GM11168 (cell line): ENCODE data around the gene SSC5D.
"Not testable (repeated sequence)": the region's sequence is repeated elsewhere in the genome, so short reads cannot be mapped to it uniquely, and the experiment has no call there.

ENCODE experiments used
- in situ Hi-C: fragments of 300-500 bp; cut with MboI; formaldehyde crosslinking; loops from one replicate; pipeline ENCODE4 v1.12.0; 2022; ENCODE audit warnings: low sequenced_read_pairs; ENCODE audit not compliant: unreplicated experiment

Gene SSC5D

DNA sequence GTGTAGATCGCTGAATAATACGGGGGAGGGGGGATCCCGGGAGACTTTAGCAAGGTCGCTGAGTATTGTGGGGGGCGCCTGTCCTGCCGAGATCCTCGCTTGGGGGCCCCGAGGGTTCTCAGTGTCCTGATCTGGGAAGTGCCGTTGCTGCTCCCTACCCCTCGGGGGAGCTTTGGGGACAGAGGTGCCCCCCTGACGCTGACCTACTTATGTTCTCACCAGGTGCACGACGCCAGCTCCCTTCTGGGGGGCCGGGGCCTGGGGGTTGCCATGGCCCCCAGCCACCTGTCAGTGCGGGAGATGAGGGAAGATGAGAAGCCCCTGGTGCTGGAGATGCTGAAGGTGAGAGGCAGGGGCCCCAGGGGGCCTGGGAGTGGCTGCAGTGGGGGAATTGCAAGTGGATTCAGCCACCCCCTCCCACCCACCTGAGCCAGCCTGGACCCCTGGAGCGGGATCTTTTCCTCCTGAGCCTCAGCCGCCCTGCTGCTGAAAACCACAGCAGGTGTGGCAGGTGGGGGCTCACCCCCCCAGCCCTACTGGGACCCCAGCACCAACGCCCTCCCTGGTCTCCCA, 2.7 kb upstream of the SSC5D start:
- in situ Hi-C loops = no loop called here

DNA sequence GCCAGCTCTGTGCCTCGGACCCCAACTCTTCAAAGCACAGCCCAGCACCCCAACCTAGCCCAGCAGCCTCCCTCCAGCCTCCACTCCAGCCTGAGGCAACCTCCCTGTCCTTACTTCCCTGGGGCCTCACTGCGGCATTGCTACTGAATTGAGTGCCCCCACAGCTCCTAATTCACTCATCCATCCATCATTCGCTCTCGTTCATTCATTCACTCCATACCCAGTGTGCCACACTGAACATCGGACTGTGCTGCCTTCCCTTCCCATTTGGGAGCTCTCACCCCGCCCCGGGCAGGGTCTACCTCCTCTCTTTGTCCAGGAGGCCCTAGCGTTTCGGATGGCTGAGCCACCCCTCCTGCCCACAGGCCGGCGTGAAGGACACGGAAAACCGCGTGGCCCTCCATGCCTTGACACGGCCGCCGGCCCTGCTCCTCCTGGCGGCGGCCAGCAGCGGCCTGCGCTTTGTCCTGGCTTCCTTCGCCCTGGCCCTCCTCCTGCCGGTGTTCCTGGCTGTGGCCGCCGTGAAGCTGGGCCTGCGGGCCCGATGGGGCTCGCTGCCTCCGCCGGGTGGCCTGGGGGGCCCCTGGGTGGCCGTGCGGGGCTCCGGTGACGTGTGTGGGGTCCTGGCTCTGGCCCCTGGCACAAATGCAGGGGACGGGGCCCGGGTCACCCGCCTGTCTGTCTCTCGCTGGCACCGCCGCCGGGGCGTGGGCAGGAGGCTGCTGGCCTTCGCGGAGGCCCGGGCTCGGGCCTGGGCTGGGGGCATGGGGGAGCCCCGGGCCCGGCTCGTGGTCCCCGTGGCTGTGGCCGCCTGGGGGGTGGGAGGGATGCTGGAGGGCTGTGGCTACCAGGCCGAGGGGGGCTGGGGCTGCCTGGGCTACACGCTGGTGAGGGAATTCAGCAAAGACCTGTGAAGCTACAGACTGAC, 1.9 kb upstream of the SSC5D start:
- in situ Hi-C loops = no loop called here

DNA sequence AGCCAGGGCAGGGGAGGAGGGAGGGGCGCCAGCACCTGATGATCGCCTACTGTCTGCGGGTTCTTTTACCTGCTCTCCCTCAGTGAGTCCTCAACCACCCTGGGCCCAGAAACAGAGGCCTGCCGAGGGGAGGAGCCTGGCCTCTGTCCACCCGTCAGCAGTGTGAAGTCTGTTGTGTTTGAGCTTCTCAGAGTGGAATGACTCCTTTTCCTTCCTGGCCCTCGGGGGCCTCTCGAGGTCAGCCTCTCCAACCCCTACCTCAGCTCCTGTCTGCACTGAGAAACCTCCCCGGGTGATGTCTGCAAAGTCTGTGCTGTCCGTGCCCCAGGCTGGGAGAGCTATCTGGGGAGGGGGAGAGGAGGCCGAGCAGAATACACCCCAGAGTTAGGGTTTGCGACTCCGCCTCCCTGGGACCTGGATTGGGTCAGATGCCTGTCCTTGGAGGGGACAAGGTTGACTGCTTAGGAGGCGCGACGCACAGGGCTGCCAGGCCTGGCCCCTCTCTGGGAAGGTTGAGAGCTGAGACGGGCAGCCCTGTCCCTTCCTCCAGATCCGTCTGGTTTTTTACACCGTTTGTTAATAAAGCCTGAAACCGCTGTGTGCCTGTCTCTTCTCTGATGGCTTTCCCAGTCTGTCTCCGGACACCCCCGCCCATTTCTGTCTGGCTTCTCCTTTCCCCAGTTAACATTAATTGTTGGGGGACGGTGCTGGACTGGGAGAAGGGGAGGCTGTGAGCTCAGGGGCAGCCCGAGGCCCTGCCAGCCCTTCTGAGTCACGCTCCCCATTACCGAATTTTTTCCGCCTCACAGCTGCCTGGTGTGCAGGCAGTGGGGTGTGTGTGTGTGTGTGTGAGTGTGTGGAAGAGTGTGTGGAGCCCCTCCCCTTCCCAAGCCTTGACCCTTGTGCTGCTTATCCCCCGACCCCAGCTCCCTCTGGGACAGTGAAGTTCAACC, 989 bp upstream of the SSC5D start:
- in situ Hi-C loops = no loop called here

DNA sequence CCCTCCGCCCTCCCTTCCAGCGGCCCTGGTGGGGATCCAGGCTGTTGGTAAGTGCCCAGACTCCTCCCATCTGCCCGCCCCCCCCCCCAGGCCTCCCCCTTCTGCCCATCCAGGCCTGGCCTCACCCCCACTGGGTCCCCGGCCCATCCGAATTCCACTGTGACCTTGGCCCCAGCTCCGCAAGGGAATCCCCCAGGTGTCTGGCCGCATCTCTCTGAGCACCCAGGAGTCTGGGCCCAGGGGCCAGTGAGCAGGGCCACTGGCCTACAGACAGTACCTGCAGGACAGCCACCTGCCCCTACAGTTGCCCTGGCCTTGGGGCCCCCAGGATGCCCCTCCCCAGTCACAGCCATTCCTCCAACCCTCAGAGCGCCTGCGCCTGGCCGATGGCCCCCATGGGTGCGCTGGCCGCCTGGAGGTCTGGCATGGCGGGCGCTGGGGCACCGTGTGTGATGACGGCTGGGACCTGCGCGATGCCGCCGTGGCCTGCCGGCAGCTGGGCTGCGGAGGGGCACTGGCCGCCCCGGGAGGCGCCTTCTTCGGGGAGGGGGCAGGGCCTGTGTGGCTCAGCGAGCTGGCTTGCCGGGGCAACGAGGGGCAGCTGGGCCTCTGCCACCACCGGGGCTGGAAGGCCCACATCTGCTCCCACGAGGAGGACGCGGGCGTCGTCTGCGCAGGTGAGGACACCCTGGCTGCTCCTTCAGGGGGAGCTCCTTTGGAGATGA, 912 bp downstream of the SSC5D start:
- in situ Hi-C loops = no loop called here

DNA sequence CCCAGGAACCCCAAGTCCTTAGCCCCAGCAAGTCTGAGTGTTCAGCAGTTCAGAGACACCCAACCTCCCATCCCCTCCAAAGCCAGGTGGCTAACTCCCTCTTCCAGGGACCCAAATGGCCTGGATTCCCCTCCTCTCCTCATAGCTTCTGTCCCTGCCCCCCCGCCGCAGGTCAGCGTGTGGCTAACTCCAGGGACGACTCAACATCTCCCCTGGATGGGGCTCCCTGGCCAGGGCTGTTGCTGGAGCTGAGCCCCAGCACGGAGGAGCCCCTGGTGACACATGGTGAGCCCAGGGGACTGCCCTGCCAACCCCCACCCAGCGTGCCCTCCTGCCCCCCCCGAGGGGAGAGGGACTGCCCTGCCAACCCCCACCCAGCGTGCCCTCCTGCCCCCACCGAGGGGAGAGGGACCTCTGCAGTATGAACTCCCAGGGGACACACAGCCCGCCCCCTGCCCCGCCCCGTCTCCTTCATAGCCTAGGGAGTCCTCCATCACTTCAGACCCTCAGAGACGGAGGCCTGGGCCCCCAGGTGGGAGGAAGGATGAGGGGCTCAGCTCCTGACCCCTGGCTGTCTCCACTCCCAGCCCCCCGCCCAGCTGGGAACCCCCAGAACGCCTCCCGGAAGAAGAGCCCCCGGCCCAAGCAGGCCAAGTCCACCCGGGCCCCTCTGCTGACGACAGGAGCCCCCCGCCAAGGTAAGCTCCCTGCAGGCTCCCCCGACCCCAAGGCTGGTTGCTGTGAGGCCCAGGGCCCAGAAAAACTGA, 1.7 kb downstream of the SSC5D start:
- in situ Hi-C loops = no loop called here

DNA sequence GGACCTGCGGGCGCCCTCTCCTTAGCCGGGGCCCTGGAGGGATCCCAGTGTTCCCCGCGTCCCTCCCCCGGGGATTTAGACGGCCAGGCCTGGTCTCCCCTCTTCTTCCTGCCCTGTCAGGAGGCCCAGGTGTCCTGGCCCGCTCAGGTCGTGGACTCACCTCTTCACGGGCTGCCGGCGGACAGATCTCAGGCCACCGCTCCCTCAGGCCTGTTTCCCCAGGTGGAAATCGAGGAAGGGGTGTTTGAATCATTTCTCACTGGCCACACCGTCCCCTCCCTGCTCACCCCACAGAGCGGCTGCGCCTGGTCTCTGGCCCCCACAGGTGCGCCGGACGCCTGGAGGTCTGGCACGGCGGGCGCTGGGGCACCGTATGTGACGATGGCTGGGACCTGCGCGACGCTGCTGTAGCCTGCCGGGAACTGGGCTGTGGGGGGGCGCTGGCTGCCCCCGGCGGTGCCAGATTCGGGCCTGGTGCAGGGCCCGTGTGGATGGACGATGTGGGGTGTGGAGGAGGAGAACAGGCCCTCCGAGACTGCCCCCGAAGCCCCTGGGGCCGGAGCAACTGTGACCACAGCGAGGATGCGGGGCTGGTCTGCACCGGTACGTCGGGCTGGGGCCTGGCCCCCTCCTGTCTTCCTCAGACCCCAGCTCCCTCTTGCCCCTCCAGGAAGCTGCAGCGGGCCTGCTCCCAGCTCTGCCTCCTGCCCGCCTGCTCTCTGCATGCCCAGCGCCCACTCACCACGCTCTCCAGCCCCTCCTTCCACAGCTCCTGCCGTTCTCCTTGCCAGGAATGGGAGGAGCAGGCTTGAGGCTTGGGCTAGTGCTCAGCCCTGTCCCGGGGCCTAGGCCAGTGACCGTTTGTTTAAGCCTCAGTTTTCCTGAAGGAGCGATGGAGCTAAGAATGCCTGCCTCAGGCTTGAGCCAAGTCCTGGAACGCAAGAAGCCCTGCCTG, 2.5 kb downstream of the SSC5D start:
- in situ Hi-C loops = no loop called here

DNA sequence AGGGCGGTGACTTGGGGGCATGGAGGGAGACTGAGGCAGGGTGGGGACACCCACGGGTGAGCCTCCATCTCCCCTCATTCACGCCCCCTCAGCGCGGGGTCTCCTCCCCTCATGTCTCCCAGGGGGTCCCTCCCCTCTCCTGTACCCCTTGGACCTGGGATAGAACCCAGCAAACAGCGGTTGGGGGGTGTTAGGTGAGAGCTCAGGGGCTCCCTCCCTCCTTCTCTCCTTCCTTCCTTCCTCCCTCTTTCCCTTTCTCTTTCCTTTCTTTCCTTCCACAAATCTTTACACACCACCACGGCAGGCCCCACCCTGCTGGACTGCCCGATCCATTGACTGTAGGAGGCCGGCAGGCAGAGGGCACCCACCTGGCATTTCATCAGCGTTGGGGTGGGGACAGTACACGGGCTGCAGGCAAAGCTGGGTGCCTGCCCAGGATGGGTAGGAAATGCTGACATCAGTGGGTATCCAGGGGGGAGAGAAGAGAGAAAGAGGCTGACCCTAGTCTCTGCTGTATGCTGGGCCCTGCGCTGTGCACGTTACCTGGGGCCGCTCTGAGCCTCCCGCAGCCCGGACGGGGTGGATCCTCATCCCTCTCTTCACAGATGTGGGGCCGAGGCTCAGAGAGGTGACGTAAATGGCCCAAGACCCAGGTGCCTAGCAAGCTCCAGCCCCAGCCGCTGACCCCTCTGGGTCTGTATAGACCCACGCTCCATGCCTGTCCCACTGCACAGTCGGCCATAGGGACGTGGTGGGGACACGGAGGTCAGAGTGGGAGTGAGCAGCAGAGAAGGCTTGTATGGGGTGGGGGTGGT, 3.5 kb downstream of the SSC5D start:
- in situ Hi-C loops = no loop called here

DNA sequence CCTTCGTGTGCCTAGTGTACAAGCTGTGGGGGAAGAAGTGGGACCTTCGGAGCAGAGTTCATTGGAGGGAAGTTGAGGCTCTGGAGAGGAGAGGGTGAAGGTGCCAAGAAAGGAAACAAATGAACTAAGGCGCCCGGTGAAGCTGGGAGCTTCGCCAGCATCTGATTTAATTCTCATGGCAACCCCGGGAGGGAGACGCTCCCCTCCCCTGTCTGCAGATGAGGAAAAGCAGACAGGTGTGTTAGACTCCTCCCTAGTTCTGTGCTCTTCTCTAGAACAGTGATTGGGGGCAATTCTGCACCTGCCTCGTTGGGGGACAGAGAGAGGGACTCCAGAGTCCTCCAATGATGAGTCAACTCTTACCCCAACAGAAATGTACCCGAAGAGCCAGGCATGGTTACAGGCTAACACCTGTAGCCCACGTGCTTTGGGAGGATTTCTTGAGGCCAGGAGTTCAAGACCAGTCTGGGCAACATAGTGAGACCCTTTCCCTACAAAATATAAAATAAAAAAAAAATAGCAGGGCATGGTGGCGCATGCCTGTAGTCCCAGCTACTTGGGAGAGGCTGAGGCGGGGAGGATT, 4.2 kb downstream of the SSC5D start:
- in situ Hi-C loops = no loop called here

DNA sequence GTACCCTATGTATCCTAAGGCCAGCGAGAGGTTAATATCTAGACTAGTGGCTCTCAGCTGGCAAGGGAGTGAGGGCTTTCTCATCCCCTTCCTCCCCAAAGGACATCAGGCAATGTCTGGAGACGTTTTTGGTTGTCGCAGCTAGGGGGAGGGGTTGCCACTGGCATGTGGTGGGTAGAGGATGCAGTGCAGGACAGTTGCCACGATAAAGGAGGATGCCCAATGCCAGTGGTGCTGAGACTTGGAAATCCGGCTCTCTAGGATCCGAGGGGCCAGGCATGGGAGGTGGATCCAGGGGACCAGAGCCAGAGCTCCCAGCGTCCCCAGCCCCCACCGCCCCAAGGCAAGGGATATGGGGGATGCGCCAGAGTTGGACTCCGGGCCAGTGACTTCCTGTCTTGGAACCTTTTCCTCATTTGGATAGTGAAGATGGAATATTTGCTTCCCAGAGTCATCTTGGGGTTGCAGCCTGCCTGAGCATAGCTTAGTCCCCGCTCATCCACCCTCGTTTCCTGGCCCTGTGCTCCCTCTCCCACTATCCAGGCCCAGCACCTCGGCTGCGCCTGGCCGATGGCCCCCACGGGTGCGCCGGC, 4.9 kb downstream of the SSC5D start:
- in situ Hi-C loops = no loop called here

DNA sequence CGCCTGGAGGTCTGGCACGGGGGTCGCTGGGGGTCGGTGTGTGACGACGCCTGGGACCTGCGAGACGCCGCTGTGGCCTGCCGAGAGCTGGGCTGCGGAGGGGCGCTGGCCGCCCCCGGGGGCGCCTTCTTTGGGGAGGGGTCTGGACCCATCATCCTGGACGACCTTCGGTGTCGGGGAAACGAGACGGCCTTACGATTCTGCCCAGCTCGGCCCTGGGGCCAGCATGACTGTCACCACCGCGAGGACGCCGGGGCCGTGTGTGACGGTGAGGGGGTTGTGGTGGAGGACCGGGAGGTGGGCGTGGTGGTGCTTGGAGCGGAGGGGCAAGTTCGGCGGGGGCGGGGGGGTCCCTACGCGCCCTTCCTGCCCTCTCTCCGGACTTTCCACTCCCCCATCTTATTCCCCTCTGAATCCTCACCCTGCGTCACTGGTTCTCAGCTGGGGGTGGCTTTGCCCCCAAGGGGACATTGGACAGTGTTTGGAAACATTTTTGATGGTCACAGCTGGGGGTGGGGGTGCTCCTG, 5.5 kb downstream of the SSC5D start:
- in situ Hi-C loops = no loop called here

DNA sequence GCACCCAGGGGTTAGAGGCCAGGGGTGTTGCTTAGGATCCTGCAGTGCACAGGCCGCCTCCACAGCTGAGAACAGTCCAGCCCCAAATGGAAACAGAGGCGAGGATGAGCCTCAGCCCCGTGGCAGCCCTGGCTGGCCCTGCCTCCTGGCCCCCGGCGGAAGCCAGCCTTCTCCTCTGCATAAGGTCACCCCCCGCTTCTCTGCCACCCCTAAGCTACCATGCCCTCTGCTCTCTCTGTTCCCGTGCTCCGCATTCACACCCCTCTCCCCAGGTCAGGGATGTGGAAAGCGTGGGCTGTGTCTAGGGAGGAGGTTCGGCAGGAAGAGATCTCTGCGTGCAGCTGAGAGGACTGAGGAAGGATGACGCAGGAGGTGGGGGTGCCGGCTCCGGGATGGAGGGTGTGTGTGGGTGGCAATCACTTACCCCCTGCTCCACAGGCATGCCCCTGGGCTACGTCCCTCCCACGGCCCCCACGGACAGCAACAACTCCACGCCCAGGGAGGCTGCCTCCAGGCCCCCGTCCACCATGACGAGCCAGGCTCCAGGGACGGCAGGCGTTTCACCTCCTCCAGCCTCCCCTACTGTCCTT, 6.0 kb downstream of the SSC5D start:
- in situ Hi-C loops = no loop called here

DNA sequence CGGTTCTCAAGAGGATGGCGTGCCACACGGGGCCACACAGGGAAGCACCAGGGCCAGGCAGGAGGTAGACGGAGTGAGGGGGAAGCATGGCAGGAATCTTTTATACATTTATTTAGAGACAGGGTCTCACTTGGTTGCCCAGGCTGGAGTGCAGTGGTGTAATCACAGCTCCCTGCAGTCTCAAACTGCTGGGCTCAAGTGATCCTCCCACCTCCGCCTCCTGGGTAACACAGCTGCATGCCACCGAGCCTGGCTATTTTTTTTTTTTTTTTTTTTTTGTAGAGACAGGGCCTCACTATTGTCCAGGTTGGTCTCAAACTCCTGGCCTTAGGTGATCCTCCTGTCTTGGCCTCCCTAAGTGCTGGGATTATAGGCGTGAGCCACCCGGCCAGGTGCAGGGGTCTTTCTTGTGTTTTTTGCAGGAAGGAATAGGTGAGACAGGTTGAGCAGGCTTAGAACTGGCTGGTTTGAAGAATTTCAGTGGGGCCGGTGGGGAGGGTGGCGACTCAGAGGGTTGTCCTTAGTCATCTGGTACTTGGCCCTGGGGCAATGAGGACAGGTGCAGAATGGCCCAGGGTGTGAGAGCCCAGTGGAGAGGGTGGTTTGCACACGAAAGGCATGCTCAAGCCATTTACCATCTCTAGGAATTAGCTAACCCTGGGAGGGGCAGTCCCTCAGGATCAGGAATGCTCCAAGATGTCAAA, 7.6 kb downstream of the SSC5D start:
- in situ Hi-C loops = no loop called here

DNA sequence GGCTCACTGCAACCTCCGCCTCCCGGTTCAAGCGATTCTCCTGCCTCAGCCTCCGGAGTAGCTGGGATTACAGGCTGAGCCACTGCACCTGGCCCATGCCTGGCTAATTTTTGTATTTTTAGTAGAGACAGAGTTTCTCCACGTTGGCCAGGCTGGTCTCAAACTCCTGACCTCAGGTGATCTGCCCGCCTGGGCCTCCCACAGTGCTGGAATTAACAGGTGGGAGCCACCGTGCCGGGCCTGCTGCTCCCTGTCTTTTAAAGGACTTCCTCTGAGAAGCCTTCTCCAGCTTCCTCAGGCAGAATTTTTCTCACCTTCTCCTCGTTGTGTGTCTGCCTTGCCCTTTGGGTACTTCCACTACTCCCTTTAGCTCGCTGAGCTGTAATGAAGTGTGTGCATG, 8.6 kb downstream of the SSC5D start:
- in situ Hi-C loops = not testable (repeated sequence)

DNA sequence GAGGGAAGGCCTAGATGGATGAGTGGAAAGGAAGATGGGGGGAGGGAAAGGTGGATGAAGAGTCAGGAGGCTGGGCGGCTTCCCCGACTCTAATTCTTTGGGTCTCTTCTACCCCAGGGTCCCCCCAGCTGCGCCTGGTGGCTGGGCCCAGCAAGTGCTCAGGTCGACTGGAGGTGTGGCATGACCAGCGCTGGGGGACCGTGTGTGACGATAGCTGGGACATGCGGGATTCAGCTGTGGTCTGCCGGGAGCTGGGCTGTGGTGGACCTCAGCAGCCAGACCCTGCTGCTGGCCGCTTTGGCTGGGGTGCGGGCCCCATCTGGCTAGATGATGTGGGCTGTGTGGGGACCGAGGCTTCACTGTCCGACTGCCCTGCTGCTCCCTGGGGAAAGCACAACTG, 9.5 kb downstream of the SSC5D start:
- in situ Hi-C loops = no loop called here

DNA sequence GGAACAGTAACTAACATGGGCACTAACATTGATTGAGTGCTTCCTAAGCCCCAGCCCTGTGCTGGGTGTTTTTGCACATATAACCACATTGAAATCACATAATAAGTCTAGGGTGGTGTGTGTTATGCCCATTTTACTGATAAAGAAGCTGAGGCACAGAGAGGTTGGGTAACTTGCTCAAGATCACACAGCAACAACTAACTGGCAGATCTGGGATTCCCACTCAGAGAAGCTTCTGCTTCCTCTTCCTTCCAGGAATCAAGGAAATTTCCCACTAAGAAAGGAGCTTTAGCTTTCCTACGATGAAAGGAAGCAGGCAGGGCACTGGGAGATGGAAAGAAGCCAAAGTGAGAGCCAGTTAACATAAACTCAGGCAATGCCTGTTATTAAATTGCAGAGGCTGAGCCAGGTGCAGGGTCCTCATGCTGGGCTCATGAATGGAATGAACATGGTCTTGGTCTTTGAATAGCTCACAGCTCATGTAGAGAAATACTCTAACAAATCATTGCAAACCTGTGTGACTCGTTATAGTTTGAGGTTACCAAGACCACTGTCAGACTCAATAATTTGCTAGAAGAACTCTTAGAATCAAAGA, 10.1 kb downstream of the SSC5D start:
- in situ Hi-C loops = no loop called here
